Measurements from ENCODE around the gene CLCN7.

CLCN7 gene

DNA sequence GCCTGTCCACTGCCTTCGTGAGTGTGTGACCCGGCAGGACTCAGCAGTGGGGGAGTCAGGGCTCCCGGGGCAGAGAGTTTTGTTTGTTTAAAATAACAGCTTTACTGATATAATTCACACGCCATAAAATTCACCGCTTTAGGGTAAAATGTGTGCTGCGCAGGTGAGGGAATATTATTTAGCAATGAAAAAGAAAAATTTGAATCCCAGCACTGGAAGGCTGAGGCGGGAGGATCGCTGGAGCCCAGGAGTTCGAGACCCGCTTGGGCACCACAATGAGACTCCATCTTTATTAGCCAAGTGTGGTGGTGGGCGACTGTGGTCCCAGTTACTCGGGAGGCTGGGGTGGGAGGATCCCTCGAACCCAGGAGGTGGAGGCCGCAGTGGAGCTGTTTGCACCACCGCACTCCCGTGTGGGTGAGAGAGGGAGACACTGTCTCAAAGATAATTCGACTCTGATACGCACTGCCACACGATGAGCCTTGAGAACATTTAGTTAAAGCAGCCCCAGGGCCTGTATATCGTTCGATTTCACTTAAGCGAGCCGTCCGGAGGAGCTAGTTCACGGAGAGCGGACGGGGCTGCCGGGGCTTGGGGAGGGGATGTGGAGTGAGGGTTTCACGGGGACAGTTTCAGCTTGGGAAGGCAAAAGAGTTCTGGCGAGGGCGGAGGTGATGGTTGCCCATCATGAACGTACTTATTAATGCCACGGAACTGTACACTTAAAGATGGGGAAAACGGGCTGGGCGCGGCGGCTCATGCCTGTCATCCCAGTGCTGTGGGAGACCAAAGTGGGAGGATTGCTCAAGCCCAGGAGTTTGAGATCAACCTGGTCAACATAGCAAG lies 28.5 kb upstream of the CLCN7 start:
- H3K4me3 ChIP-seq (ENCODE audit: low read depth, low read length): no peak overlapping the region

DNA sequence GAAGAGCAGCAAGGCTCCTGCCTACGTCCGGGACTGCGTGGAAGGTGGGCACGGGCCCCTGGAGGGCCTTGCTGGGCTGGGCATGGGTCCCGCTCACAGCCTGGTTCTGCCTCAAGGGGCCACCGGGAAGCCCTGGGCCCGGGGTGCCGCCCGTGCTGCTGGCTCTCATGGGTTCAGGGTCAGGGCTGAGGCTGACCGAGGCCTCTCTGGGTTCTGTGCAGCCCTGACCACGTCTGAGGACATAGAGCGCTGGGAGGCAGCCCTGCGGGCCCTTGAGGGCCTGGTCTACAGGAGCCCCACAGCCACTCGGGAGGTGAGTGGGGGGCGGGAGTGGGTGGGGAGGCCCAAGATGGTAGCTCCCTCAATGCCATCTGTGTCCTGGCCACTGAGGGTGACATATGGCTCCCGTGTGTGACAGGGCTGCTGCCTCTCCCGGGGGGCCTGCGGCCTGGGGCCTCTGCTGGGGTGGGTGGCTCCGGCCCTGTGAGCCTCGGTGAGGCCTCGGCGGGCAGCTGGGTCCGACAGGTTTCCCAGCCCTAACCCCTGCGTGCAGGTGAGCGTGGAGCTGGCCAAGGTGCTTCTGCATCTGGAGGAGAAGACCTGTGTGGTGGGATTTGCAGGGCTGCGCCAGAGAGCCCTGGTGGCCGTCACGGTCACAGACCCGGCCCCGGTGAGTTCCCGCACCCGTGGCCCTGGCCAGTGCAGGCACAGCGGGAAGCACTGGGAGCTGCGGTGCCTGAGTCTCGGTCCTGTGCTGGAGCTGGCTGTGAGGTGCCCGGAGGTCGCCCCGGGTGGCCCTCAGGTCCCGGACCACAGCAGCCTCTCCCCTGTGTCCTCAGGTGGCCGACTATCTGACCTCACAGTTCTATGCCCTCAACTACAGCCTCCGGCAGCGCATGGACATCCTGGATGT lies 27.5 kb upstream of the CLCN7 start:
- H3K4me3 ChIP-seq (ENCODE audit: low read depth, low read length): no peak overlapping the region

DNA sequence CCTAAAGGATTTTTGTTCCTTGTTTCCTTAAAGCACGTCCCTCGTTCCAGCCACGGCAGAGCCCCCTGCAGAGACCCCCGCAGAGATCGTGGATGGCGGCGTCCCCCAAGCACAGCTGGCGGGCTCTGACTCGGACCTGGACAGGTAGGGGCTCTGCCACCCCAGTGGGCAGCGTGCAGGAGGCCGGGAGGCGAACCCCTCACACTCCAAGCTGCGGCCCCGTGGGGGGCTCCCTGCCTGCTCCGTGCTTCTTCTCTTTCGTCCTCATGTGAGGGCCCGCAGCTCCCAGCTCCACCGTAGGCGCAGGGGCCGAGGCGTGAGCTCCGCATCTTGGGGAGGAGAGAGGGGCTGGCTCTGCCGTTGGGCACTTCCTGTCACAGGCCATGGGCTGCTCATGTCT lies 26.8 kb upstream of the CLCN7 start:
- no peak overlapping the region for H3K4me3 ChIP-seq (ENCODE audit: low read depth, low read length)

DNA sequence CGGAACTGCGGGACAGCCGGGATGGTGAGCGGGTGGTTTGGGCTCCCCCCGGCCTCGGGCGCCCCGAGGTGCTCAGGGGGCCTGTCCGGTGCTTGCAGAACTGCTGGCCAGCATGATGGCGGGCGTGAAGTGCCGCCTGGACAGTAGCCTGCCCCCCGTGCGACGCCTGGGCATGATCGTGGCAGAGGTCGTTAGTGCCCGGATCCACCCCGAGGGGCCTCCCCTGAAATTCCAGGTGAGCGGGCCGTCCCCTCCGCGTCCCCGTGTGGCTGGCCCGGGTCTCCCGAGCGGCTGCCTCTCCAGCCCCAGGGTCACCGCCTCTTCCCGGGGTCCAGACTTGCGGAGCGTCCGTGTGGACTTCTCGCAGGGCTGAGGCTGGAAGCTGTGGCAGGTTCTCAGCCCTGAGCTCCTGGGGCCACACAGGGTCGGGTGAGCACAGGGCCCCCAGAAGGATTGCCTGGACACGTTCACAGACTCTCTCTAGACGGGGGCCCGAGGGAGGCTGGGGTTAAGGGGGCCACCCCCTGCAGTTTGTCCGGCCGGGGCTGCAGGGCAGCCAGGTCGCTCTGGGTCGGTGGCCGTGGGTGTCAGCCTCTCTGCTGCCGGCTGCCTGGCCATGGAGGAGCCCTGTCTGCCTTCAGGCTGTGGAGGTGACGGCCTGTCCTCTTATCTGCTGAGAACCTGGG lies 25.8 kb upstream of the CLCN7 start:
- H3K4me3 ChIP-seq (ENCODE audit: low read depth, low read length): no peak overlapping the region

DNA sequence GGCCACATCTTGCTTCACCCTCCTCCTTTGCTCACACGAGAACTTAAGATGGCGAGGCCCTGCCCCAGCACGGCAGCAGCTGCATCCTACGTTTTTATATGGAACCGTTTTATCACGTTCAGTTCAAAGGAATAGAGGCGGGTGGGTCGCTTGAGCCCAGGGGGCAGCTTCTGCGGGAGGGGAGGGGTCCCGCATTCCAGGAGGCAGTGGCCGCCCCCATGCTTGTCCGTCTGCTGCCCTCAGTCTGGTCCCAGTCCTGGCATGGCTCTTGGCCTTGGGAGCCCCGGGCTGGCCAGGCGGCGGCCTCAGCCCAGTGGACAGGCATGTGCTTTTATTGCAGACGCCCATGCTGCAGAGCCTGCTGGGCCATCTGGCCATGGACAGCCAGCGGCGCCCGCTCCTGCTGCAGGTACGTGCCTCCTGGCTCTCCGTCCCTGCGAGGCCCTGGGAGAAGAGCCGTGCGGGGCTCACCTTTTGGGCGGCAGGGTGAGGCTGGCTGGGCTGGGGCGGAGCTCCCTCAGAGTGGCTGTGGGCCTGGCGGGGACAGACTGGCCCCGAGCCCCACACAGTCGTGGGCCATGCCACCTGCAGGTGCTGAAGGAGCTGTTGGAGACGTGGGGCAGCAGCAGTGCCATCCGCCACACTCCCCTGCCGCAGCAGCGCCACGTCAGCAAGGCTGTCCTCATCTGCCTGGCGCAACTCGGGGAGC lies 25.1 kb upstream of the CLCN7 start:
- H3K4me3 ChIP-seq (ENCODE audit: low read depth, low read length): no peak overlapping the region

DNA sequence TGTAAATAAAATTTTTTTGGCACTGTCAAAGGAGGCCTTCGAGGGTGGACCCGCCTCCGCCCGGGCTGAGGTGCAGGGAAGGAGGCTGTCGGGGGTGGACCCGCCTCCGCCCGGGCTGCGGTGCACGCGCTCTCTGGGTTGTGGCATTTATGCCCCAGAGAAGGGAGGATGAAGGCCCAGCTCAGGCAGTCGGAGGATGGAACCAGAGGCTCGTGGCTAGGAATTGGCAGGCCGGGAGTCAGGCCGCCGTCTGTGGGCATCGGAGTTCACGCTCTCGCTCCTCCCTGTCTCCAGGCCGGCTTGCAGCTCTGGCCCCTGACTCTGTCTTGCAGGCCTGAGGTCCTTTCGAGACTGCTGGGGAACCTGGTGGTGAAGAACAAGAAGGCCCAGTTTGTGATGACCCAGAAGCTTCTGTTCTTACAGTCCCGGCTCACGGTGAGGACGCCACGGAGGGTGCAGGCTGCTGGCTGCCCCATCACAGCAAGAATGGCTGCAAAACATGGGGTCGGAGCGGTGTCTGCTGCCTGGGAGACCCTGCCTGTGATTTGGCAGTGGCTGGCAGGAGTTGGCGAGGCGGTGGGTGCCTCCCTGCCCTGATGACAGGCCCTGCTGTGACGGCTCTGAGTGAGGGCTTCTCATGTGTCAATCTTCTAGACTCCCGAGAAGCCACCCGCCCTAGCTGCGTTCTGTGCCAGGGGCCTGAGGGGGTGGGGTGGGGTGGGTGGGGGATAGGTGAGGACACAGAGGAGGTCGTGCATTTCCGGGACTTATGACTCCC lies 24.3 kb upstream of the CLCN7 start:
- H3K4me3 ChIP-seq (ENCODE audit: low read depth, low read length): no peak overlapping the region

DNA sequence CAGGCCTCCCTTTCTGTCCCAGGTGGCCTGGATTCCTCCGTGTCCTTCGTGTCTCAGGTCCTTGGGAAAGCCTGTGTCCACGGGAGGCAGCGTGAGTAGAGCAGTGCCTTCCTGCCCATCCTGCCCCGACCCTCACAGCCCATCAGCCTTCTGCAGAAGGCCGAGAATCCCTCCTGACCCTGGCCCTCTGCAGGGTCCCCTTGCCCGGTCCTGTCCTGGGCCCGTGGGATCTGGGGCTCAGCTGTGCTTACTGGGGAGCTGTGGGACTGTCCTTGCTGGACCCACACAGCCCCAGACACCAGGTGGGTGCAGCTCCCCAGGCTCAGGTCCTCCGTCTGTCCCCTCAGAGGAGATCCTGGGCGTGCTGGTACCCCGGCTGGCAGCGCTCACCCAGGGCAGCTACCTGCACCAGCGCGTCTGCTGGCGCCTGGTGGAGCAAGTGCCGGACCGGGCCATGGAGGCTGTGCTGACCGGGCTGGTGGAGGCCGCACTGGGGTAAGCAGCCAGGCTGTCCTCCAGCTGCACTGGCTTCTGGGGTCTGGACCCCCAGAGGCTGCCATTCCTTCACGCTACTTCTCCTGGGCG lies 22.3 kb upstream of the CLCN7 start:
- no peak overlapping the region for H3K4me3 ChIP-seq (ENCODE audit: low read depth, low read length)

DNA sequence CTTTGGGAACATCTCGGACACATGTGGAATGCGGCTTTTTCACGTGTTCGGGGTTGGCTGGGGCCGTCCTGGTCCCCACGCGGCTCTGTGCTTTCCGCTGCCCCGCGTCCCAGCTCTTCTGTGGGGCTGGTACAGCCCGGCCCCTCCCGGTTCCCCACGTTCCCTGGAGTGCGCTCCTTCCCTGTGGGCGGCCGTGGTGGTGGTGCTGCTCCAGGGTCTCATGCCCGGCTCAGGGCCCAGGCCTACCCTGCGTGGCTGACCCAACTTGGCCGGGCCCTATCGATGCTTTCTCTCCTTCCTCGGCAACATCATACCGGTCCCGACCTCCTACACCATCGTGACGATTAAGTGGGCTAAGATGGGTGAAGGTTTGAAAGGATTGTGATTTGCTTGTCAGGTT lies 21.6 kb upstream of the CLCN7 start:
- H3K4me3 ChIP-seq (ENCODE audit: low read depth, low read length): no peak overlapping the region

DNA sequence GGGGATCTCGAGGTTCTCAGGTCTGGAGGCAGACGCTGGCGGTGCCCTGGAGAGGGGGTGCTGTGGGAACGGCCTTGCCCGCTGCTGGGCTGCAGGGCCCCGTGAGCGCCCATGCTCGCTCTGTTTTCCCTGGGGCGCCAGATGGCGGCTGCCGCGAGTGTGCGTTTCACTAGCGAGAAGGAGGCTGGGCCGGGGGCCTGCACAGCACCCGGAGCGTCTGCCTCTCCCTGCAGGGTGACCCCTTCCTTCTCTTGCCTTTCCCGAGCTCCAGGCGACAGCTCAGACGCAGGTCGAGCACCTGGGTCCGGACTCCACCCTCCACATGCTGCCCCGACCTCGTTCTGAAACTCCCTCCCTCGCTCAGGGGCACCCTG lies 21.0 kb upstream of the CLCN7 start:
- no peak overlapping the region for H3K4me3 ChIP-seq (ENCODE audit: low read depth, low read length)

DNA sequence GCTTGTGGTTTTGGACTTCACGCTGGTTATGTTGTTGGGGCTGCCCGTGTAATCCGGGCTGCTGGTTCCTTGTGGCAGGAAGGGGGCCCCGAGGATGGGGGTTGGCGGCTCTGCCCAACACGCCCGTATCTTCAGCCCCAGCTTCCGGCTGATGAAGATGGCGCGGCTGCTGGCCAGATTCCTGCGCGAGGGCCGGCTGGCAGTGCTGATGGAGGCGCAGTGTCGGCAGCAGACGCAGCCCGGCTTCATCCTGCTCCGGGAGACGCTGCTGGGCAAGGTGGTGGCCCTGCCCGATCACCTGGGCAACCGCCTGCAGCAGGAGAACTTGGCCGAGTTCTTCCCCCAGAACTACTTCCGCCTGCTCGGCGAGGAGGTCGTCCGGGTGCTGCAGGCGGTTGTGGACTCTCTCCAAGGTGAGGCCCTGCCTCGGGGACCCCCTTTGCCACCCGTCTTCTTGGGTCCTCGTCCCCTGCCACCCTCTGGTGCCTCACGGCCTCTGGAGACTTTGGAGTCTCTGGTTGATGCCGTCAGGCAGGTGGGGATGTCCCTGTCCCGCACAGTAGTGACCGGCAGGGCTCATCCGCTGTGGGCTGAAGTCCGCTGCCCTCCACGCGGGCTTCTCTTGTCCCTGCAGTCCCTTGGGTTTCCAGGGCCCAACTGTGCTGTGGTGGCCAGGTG lies 20.5 kb upstream of the CLCN7 start:
- no peak overlapping the region for H3K4me3 ChIP-seq (ENCODE audit: low read depth, low read length)

DNA sequence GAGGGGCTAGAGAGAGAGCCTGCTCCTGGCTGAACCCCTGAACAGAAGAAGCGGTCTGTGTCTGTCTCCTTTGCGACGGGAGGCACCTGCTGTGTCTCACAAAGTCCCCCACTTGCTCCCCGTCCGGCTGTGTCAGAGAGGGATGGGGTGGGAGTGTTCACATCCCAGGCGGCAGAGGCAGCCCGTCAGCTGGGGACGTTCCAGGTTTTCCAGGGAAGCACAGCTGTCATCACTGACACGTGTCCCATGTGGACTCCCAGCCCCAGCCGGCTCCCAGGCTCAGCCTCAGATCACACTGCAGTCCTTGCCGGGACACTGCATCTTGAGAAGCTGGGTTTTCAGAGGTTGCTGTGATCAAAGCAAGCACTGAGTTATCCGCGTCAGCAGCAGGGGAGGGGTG lies 19.9 kb upstream of the CLCN7 start:
- H3K4me3 ChIP-seq (ENCODE audit: low read depth, low read length): no peak overlapping the region

DNA sequence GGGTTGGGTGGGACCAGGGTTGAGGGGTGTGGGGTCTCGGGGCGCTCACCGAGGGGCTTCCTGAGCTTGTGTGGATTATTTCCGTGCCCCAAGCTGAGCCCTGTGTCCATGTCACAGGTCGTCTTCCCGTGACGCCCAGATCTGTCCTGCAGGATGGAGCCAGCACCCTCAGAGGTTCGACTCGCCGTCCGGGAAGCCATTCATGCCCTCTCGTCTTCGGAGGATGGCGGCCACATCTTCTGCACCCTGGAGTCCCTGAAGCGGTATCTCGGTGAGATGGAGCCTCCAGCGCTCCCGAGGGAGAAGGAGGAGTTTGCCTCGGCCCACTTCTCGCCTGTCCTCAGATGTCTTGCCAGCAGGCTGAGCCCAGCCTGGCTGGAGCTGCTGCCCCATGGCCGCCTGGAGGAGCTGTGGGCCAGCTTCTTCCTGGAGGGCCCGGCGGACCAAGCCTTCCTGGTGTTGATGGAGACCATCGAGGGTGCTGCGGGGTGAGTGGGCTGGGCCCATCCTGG lies 19.4 kb upstream of the CLCN7 start:
- H3K4me3 ChIP-seq (ENCODE audit: low read depth, low read length): peak overlapping the region; percentile 59

DNA sequence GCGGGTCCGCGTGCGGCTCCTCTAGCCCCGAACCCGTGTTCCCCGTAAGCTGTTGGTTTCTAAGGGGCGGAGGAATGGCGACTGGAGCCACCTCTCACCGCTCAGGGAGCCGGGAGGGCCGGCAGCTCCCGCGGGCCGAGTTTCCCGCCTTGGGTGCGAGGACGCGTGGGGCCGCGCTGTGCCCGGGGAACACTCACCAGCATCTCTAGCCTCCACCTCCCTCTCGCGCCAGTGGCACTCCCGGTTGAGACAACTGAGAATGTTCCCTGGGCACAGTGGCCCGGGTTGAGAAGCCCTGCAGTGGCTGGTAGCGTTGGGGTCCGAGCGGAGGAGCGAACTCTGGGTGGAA lies 18.9 kb upstream of the CLCN7 start:
- H3K4me3 ChIP-seq (ENCODE audit: low read depth, low read length): peak overlapping the region; percentile 59

DNA sequence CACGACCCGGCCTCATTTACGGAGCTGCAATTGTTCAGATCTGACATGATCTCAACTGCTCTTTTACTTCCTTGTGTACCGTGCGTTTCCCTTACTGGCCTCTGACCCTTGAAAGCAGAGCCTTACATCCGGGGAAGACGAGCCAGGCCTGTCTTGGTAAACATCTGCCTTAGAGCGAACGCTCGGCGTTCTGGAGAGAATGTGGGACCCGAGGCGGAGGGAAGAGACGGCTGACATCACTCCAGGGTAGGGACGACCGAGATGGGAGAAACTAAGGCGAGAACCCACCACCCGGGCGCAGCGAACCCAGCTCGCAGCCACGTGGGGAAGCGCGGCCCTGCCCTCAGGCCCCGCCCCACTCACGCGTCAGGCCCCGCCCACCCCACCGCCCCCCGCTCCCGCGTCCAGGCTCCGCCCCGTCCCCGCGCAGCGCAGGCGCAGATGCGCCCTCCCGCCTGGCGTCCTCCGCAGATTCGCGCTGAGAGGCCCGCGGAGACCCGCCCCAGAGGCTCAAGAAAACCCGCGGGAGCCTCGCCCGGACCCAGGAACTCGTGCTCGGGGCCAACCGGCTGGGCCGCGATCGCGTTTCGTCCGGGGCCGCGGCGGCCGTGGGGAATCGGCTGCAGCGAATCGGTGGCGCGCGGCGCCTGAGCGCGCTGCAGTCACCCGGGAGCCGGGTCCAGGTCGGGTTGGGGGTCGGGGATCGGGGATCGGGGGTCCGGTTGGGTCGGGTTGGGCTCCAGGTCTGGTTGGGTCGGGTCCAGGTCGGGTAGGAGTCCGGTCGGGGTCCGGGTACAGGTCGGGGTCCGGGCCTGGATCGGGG lies 18.3 kb upstream of the CLCN7 start, which contains the start of gene TELO2:
Gene TELO2, plus strand, starts transcription at position 438 of the 823 bp plus-strand sequence. CDS start 922 bp downstream, outside the sequence.
- peak within 1 kb of the TSS; percentile 59 for H3K4me3 ChIP-seq (ENCODE audit: low read depth, low read length)

DNA sequence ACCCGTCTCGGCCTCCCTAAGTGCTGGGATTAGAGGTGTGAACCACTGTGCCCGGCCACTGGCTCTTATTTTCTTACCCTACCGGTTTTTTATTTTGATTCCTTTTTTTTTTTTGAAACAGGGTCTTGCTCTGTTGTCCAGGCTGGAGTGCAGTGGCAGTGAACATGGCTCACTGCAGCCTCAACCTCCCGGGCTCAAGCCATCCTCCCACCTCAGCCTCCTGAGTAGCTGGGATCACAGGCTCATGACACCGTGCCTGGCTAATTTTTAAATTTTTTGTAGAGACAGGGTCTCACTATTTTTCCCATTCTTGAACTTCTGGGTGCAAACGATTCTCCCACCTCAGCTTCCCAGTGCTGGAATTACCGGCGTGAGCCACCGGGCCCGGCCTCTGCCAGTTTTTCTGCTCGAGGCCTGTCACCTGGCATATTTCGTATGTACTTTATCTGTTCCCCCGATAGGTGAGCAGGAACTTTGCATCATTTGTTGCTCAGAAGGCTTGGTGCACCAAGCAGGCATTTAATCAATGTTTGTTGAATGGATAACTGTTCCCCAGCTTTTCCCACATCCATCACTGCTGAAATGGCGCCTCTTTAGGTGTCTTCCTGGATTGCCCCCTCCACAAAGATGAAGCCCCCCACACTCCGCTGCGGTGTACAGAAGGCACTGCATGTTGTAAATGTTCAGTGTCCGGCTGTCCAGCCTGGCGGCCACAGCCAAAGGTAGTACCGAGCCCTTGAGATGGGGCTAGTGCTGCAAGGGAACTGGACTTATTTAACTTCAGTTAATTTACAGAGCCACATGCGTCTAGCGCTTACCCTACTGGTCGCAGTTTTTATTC lies 17.5 kb upstream of the CLCN7 start:
- peak overlapping the region; percentile 59 for H3K4me3 ChIP-seq (ENCODE audit: low read depth, low read length)

DNA sequence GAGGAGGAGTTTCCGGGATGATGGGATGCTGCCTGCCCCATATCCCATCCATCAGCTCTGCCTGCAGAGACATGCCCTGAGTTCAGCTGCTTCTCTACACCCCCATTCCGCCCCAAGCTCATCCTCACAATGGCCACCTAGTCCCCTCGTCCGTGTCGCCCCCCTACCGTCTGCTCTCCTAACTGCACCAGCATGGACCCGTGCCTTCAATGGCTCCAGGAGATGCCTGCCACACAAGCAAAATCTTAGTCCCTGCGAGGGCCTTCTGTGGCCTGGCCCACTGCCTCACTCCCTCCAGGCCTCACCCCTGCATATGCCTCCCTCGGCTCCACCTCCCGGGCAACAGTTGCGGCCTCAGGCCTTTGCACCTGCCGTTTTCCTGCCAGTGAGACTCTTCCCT lies 16.5 kb upstream of the CLCN7 start:
- no peak overlapping the region for H3K4me3 ChIP-seq (ENCODE audit: low read depth, low read length)

DNA sequence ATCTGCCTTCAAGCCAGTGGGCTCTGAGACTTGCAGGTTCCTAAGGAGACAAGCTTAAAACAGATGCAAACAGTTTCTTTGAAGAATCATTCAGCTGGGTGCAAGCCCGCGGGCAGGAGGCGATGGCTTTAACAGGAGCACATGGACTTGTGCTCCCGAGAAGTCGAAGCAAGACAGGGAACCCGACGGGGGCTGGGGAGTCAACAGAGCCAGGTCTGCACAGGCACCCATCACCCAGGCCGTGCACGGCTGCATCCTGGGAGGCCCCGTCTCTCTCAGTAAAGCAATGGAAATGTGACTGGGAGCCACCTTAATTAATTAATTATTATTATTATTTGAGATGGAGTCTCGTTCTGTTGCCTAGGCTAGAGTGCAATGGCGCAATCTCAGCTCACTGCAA lies 14.2 kb upstream of the CLCN7 start:
- H3K4me3 ChIP-seq (ENCODE audit: low read depth, low read length): no peak overlapping the region

Measured in iPS-11a (cell line).